GM21367 (cell line): ENCODE results near the gene MYL5.
"Not testable (repeated sequence)": the region's sequence is repeated elsewhere in the genome, so short reads cannot be mapped to it uniquely, and the experiment has no call there.

Source experiments
- ATAC-seq: cut with Tn5 transposase; IDR thresholded peaks from one replicate; pipeline ENCODE4 v1.9.1; 2021; ENCODE audit not compliant: unreplicated experiment

The MYL5 gene

DNA sequence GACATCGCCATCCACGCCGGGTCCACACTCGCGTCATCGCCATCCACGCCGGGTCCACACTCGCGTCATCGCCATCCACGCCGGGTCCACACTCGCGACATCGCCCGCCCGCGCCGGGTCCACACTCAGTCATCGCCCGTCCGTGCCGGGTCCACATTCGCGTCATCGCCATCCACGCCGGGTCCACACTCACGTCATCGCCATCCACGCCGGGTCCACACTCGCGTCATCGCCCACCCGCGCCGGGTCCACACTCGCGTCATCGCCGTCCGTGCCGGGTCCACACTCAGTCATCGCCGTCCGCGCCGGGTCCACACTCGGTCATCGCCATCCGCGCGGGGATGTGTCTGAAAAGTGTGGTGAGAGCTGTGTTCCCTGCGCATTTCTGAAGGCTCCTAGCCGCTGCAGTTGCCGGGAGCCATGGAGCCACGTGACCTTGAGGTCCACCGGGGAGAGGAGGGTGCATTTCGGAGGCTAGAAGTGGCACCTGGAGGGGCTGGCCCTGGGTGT lies 48.6 kb downstream of the MYL5 start:
- ATAC-seq = no peak

DNA sequence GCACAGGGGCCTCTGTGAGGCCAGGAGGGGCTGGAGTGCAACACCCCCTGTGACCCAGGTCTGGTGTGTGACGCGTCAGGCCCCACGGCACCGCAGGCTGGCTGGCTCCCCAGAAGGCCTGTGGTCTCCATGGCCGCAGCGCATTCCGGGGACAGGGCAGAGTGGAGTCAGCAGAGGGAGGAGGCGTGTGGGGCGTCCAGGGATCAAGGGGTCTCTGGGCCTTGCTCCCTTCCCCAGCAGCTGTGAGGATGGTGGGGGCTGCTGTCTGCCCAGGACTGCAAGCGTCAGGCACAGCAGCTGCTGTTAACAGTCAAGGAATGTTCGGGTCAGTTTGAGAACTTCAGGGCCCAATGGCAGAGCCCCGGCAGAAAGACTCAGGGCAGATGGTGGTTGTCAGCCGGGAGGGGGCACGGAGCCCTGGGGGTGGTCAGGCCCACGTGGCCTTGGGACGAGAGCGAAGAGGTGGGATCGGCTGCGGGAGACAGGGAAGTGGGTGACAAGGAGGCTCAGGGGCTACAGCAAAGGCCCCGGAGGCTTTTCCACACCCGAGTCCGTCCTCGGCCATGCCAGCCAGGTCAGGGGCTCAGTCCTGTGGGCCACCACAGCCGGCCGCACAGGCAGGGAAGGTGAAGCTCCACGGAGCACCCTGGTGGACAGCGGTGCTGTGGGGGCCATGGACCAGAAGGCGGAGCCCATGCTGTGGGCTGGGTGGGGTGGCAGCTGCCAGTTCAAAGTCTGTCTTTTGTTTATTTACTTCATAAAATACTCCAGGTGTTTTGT lies 49.6 kb downstream of the MYL5 start:
- no peak for ATAC-seq

DNA sequence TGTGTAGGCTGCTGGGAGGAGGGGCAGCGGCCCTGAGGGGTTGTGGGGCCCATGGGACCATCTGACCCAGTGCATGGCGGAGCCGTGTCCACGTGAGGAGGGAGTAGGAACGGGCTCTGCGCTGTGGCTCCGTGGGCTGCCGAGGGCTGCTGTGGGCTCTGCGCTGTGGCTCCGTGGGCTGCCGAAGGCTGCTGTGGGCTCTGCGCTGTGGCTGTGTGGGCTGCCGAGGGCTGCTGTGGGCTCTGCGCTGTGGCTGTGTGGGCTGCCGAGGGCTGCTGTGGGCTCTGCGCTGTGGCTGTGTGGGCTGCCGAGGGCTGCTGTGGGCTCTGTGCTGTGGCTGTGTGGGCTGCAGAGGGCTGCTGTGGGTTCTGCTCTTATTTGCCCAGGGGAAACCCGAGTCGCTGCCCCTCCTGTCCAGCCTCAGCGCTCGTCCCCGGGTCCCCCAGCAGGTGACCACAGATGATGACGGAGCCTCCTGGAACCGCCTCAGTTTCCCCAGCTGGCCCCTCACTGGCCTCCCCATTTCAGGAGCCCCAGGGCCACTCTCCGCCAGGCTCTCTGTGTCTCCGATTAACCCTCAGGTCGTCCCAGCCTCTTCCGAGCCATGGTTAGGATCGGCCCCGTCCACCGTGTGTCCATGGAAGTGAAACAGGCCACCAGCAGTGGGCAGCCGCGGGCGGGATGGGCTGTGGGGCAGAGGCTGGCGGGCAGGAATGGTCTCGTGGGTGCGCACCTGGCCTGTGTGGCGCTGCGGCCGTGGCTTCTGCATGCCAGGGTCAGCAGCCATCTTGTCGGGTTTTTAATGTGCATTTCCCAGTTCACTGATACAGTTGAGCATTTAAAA lies 51.3 kb downstream of the MYL5 start:
- ATAC-seq = no peak

DNA sequence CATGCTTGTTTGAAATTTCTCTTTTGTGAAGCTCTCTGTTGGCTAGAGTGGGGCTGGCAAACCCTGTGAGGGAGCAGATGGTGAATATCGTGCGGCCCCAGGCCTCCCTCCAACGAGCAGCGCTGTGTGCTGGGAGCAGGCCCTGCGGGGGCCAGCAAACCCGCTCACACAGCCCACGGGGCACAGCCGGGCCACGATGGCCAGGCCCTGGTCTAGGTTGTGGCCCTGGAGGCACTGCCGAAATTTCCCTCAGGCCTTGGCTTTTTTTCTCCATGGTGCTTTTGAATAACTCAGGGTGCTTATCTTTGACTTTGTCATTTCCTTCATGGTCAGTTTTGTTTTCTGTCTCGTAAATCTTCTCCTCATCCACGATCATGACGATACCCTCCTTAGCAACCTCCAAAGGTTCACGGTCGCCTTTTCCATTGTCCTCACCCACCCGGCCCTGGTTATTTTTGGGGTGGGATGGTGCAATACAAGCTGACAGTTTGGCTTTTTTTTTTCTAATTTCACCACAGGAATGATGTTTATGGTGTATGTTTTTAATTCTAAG lies 52.0 kb downstream of the MYL5 start:
- ATAC-seq = no peak

DNA sequence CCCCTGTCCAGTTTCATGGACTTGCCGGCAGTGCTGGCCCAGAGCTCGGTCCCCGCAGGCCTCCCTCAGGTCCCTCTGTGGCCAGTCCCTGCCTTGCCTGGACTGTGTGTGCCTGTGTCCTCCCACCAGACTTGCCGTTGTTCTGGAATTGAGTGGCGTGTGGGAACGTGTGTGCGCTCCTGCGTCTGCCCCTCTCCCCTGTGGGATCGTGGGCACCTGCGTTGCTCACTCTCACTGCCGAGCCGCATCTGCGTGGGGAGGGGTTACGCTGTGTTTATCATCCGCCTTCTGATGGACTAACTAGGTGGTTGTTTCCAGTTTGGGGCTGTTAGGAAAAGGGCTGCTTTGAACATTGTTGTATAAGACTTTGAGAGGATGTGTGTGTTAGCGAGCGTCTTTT lies 52.5 kb downstream of the MYL5 start:
- no peak for ATAC-seq

DNA sequence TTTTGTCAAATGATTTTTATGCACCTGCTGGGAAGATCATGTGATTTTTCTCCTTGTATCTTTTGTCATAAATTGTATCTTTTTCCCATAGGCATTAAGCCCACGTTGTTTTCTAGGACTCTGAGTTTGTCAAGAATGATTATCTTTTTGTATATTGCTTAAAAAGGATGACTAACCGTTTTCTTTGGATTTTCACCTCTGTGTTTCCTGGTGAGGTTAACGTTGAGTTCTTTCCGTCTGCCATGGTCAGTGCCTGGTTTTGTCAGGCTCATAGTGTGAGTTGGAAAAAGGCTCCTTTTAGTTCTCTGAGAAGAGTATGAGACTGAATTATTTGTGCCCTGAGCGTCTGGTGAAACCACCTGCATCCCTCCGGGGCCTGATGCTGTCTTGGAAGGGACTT lies 53.2 kb downstream of the MYL5 start:
- ATAC-seq = no peak

DNA sequence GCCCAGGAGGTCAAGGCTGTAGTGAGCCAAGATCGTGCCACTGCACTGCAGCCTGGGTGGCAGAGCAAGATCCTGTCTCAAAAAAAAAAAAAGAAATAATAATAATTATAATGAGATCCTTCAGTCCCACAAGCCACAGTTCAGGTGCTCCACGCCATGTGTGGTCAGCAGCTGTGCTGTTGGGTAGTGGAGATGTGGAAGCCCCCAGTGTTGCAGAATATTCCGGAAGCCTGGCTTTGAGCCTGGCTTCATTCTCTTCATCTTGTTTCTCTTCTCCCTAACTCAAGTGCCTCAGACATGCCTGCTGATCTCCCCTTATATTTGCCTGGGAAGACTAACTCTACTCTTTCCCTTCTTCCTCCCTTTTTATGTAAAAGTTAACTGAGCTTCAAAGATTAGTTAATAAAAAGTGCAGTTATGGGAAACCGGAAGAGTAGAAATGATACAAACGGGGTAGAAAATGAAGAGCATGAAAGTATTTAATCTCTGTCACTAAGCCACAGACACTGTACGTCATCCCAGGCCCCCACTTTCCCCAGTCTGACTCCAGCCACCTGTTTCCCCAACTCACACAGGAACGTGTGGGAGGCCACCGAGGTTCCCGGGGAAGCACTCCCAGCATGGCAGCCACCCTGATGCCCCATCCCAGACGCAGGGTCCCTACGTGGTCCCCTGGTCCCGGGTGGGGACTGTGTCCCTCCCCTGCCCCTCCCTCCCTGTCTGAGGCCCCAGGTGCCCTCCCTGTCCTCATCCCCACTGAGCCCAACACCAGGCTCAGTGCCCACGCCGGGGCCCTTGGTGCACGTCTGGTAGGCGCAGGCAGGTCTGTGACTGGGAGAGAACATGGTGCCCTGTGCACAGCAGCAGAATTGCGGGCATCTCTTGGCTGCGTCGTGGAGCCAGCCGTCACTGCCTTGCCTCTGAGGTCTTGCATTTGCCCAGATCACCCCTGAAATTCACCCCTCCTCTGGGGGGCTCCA lies 55.3 kb downstream of the MYL5 start:
- ATAC-seq = no peak

DNA sequence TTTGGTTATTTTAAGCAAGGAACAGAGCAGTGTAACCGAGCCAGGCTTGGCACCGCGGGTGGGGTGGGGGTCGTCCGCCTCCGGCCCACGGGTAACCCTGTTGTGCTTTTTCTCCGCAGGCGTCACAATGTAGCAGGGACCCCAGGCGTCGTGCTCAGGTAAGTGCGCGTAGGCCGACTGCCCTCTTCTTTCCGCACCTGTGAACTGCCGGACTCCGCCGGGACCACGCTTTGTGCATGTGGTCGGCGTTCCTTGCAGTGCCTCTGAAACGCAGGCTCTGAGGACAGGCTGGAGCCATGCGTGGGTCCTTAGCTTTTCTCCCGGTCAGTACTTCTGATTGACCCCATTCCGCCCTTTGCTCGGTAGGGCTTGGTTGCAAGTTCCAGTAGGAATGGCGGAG lies 56.2 kb downstream of the MYL5 start:
- no peak for ATAC-seq

DNA sequence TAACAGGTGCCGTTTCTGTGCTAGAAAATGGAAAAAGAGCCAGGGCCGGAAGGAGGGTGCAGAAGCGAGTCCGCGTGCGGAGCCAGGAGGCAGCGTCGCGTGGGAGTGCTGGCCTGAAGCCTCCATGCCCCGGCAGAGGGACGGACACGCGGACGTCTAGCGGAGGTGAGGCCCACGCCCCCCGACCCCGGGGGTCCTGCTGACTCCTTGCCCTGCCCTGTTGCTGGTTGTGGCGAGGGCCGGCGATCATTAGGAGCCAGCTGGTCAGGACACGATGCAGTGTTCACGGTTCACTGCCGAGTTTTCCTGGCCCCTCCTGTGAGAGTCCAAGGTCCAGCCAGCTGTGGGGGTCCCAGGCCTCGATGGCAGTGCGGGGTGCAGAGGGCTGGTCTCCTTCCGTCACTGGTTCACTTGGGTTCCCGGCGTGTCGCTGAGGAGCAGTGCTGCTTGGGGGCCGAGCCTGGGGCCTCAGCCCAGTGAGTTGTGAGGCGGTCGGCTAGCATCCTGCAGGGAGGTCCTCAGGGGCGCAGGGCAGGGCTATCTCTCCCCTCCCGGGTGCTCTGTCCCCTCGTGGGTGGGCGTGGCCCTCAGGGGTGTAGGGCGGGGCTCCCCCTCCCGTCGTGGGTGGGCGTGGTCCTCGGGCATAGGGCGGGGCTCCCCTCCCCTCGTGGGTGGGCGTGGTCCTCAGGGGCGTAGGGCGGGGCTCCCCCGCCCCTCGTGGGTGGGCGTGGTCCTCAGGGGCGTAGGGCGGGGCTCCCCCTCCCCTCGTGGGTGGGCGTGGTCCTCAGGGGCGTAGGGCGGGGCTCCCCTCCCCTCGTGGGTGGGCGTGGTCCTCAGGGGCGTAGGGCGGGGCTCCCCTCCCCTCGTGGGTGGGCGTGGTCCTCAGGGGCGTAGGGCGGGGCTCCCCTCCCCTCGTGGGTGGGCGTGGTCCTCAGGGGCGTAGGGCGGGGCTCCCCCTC lies 56.9 kb downstream of the MYL5 start:
- ATAC-seq = not testable (repeated sequence)
